Vagina (tissue), 2 donors: ENCODE data around the gene TIPARP. TPM values are rescaled to one million over a fixed set of nuclear protein-coding genes. Genes with fewer than 3 reads are reported as not detected.

ENCODE experiments used
- DNase-seq, 2 donors: peaks; one replicate each; pipeline ENCODE4 v3.0.0-alpha.2; 2017; ENCODE audit errors: extremely low spot score in 2 of 2
- H3K27ac ChIP-seq: fragments of 200-600 bp; sonication (generic); one replicate; pipeline ENCODE4 v1.5.1; 2019
- H3K27me3 ChIP-seq: fragments of 200-600 bp; sonication (generic); one replicate; pipeline ENCODE4 v1.5.1; 2019
- H3K36me3 ChIP-seq, 2 donors: fragments of 200-600 bp; sonication (generic); one replicate each; pipeline ENCODE4 v1.5.1; 2017 to 2019
- H3K4me1 ChIP-seq: fragments of 200-600 bp; sonication (generic); one replicate; pipeline ENCODE4 v1.5.1; 2019
- H3K4me3 ChIP-seq, 2 donors: fragments of 200-600 bp; sonication (generic); 1 replicate in 1 of 2; 2 replicates in 1 of 2; pipeline ENCODE4 v1.5.1; 2016 to 2019
- H3K9me3 ChIP-seq: fragments of 200-600 bp; sonication (generic); one replicate; pipeline ENCODE4 v1.5.1; 2019
- CTCF ChIP-seq, 3 experiments: fragments of 450-650 bp in 2 of 3; fragments of 200-600 bp in 1 of 3; sonication (generic) in 1 of 3; IDR thresholded peaks; one replicate each; pipeline ENCODE4 v1.5.1; 2017 to 2019; ENCODE audit warnings: antibody characterized with exemption in 3 of 3, mild to moderate bottlenecking in 2 of 3, moderate library complexity in 2 of 3
- POLR2A ChIP-seq, 2 donors: fragments of 450-650 bp; IDR thresholded peaks; one replicate each; pipeline ENCODE4 v1.6.1; 2017; ENCODE audit warnings: antibody characterized with exemption in 2 of 2, mild to moderate bottlenecking in 2 of 2, moderate library complexity in 2 of 2
- POLR2AphosphoS5 ChIP-seq, 2 donors: sonication (generic); formaldehyde crosslinking; IDR thresholded peaks; one replicate each; pipeline ENCODE4 v1.9.0; 2017; ENCODE audit warnings: antibody characterized with exemption in 2 of 2, mild to moderate bottlenecking in 2 of 2, low read depth in 1 of 2; ENCODE audit not compliant: insufficient read depth in 1 of 2
- intact Hi-C: fragments of 100-400 bp; cut with DNase I; formaldehyde crosslinking; loops from one replicate; pipeline ENCODE4 v1.15.1; 2023
- total RNA-seq: library from RNA; depleted of rRNA; stranded (reverse); fragments of >200 nt; gene quantifications from one replicate; pipeline ENCODE4 v1.2.3, GENCODE V29; 2016

Gene TIPARP
- total RNA-seq, 1 donor from 2014 or later = 44.0 TPM

- no peaks in the 10 kb centered on the region for H3K27me3 ChIP-seq
- DNase-seq = no peak
- no peak overlapping the region for H3K4me3 ChIP-seq
- no peaks in the 10 kb centered on the region for H3K9me3 ChIP-seq
- no peak for TF ChIP-seq POLR2A (IDR thresholded peaks at IDR 0.05)
- TF ChIP-seq CTCF (IDR thresholded peaks at IDR 0.05) = no peak
- no peak for TF ChIP-seq POLR2AphosphoS5 (IDR thresholded peaks at IDR 0.05; ENCODE audit: insufficient read depth in 1 of 2, low read depth in 1 of 2)
- intact Hi-C loops = no loop called here
- peaks cover 4% of the 10 kb centered on the region for H3K4me1 ChIP-seq
- no peak overlapping the region for H3K27ac ChIP-seq
- H3K36me3 ChIP-seq = no peaks in the 10 kb centered on the region
Measured at GRCh38 chr3:156668073-156668763, 6.2 kb upstream of the TIPARP start.

- intact Hi-C loops = loop anchor here (5.0 to 10.0 kb wide), 2 partner anchors 118 to 155 kb away; partner anchors contain the start of gene LEKR1
- H3K27me3 ChIP-seq = no peaks in the 10 kb centered on the region
- no peak overlapping the region for H3K27ac ChIP-seq
- peaks cover 1% of the 10 kb centered on the region for H3K4me1 ChIP-seq
- no peaks in the 10 kb centered on the region for H3K9me3 ChIP-seq
- TF ChIP-seq POLR2AphosphoS5 (IDR thresholded peaks at IDR 0.05; ENCODE audit: insufficient read depth in 1 of 2, low read depth in 1 of 2) (no peak), CTCF (IDR thresholded peaks at IDR 0.05) (no peak), POLR2A (IDR thresholded peaks at IDR 0.05) (no peak)
- DNase-seq = no peak
- H3K36me3 ChIP-seq = no peaks in the 10 kb centered on the region
- H3K4me3 ChIP-seq = no peak overlapping the region
Measured at GRCh38 chr3:156670077-156670476, 4.3 kb upstream of the TIPARP start.

GRCh38 chr3:156670652-156671051 lies 3.7 kb upstream of the TIPARP start:
- no peak overlapping the region for H3K4me3 ChIP-seq
- no peaks in the 10 kb centered on the region for H3K27me3 ChIP-seq
- H3K9me3 ChIP-seq = no peaks in the 10 kb centered on the region
- no peaks in the 10 kb centered on the region for H3K36me3 ChIP-seq
- intact Hi-C loops = loop anchor here (5.0 to 10.0 kb wide), 2 partner anchors 118 to 154 kb away; partner anchors contain the start of gene LEKR1
- DNase-seq = no peak
- H3K4me1 ChIP-seq = no peaks in the 10 kb centered on the region
- H3K27ac ChIP-seq = no peak overlapping the region
- TF ChIP-seq POLR2AphosphoS5 (IDR thresholded peaks at IDR 0.05; ENCODE audit: insufficient read depth in 1 of 2, low read depth in 1 of 2) (no peak), POLR2A (IDR thresholded peaks at IDR 0.05) (no peak), CTCF (IDR thresholded peaks at IDR 0.05) (no peak)

- Histone ChIP-seq H3K4me1 (peaks cover 20% of the 10 kb centered on the region), H3K4me3 (peak overlapping the region; percentile 67 to 91), H3K27ac (peak overlapping the region; percentile 95), H3K36me3 (peaks cover 0 to 10% of the 10 kb centered on the region in 2 donors), H3K9me3 (no peaks in the 10 kb centered on the region), H3K27me3 (no peaks in the 10 kb centered on the region)
- intact Hi-C loops = loop anchor here (2.0 to 10.0 kb wide), 3 partner anchors 121 to 415 kb away; partner anchors contain the start of gene LEKR1
- TF ChIP-seq POLR2A (IDR thresholded peaks at IDR 0.05) (no peak), POLR2AphosphoS5 (IDR thresholded peaks at IDR 0.05; ENCODE audit: insufficient read depth in 1 of 2, low read depth in 1 of 2) (no peak), CTCF (IDR thresholded peaks at IDR 0.05) (no peak)
- no peak for DNase-seq
Measured at GRCh38 chr3:156673732-156674045, 701 bp upstream of the TIPARP start.
